Trophoblast cell (in vitro differentiated cells and primary cell): ENCODE data around the gene RNF208.

Source experiments
- DNase-seq, 2 donors: peaks; one replicate each; pipeline ENCODE4 v3.0.0-alpha.2; 2016
- H2AFZ ChIP-seq: 2 replicates; pipeline ENCODE4 v1.6.1; 2013; ENCODE audit warnings: low read length, moderate library complexity, mild to moderate bottlenecking; ENCODE audit not compliant: insufficient read depth, poor library complexity
- H2AK5ac ChIP-seq: 2 replicates; pipeline ENCODE4 v1.6.1; 2013; ENCODE audit warnings: mild to moderate bottlenecking, low read length
- H2BK120ac ChIP-seq: 2 replicates; pipeline ENCODE4 v1.6.1; 2013; ENCODE audit warnings: low read length, mild to moderate bottlenecking, moderate library complexity; ENCODE audit not compliant: insufficient read depth, poor library complexity
- H2BK12ac ChIP-seq: 2 replicates; pipeline ENCODE4 v1.6.1; 2013; ENCODE audit warnings: mild to moderate bottlenecking, low read length, moderate library complexity
- H2BK5ac ChIP-seq: 2 replicates; pipeline ENCODE4 v1.6.1; 2013; ENCODE audit warnings: low read length, low read depth, moderate library complexity, mild to moderate bottlenecking; ENCODE audit not compliant: poor library complexity
- H3K14ac ChIP-seq: 2 replicates; pipeline ENCODE4 v1.6.1; 2013; ENCODE audit warnings: mild to moderate bottlenecking, low read length
- H3K18ac ChIP-seq: 2 replicates; pipeline ENCODE4 v1.6.1; 2013; ENCODE audit warnings: mild to moderate bottlenecking, low read length
- H3K23ac ChIP-seq: 2 replicates; pipeline ENCODE4 v1.6.1; 2013; ENCODE audit warnings: low read length
- H3K27ac ChIP-seq: 2 replicates; pipeline ENCODE4 v1.5.1; 2013; ENCODE audit warnings: low read depth, mild to moderate bottlenecking, inconsistent platforms, low read length, moderate library complexity
- H3K27me3 ChIP-seq: 2 replicates; pipeline ENCODE4 v1.6.1; 2013; ENCODE audit warnings: inconsistent platforms, mild to moderate bottlenecking, low read length, moderate library complexity; ENCODE audit not compliant: insufficient read depth
- H3K36me3 ChIP-seq, 2 experiments: 1 replicate in 1 of 2; 2 replicates in 1 of 2; pipeline ENCODE4 v1.6.1; 2013; ENCODE audit warnings: low read length in 2 of 2, mild to moderate bottlenecking in 2 of 2, moderate library complexity in 1 of 2; ENCODE audit not compliant: insufficient read depth in 2 of 2, control insufficient read depth in 1 of 2
- H3K4ac ChIP-seq: 2 replicates; pipeline ENCODE4 v1.6.1; 2013; ENCODE audit warnings: low read depth, mild to moderate bottlenecking, low read length, moderate library complexity
- H3K4me1 ChIP-seq, 2 experiments: 1 replicate in 1 of 2; 2 replicates in 1 of 2; pipeline ENCODE4 v1.6.1; 2013; ENCODE audit warnings: low read length in 2 of 2, mild to moderate bottlenecking in 2 of 2, moderate library complexity in 1 of 2; ENCODE audit not compliant: insufficient read depth in 2 of 2, control insufficient read depth in 1 of 2
- H3K4me2 ChIP-seq: 2 replicates; pipeline ENCODE4 v1.6.1; 2013; ENCODE audit warnings: inconsistent platforms, mild to moderate bottlenecking, low read length, moderate library complexity
- H3K4me3 ChIP-seq: 2 replicates; pipeline ENCODE4 v1.5.1; 2013; ENCODE audit warnings: mild to moderate bottlenecking, low read depth, low read length, inconsistent platforms
- H3K79me1 ChIP-seq: one replicate; pipeline ENCODE4 v1.6.1; 2013; ENCODE audit warnings: low read length
- H3K79me2 ChIP-seq: 2 replicates; pipeline ENCODE4 v1.6.1; 2013; ENCODE audit warnings: low read length, mild to moderate bottlenecking; ENCODE audit not compliant: control insufficient read depth, insufficient read depth, poor library complexity
- H3K9ac ChIP-seq: 2 replicates; pipeline ENCODE4 v1.6.1; 2013; ENCODE audit warnings: mild to moderate bottlenecking, low read length
- H3K9me3 ChIP-seq: 2 replicates; pipeline ENCODE4 v1.6.1; 2013; ENCODE audit warnings: low read depth, mild to moderate bottlenecking, control low read depth, inconsistent platforms, low read length; ENCODE audit not compliant: insufficient read depth
- H4K12ac ChIP-seq: 2 replicates; pipeline ENCODE4 v1.6.1; 2013; ENCODE audit warnings: low read depth, mild to moderate bottlenecking, low read length, moderate library complexity
- H4K8ac ChIP-seq: 2 replicates; pipeline ENCODE4 v1.6.1; 2013; ENCODE audit warnings: low read depth, mild to moderate bottlenecking, low read length, moderate library complexity
- H4K91ac ChIP-seq: one replicate; pipeline ENCODE4 v1.6.1; 2013; ENCODE audit warnings: low read depth, mild to moderate bottlenecking, low read length, moderate library complexity
- WGBS: extraction: QIAGEN DNeasy Blood & Tissue Kit; methylation state at CpG from one replicate; pipeline ENCODE4 v1.1.7; 2013; ENCODE audit warnings: missing lambda C conversion rate; ENCODE audit not compliant: insufficient read length, insufficient coverage; ENCODE audit errors: extremely low coverage; 5-methylcytosine and 5-hydroxymethylcytosine counted together

The RNF208 gene

GRCh38 chr9:137211532-137211931 lies 10.5 kb downstream of the RNF208 start:
- H3K9me3 ChIP-seq = no peaks in the 10 kb centered on the region
- H3K4me3 ChIP-seq = no peak overlapping the region
- no peak overlapping the region for H2BK12ac ChIP-seq
- no peak overlapping the region for H4K8ac ChIP-seq
- no peak overlapping the region for H3K18ac ChIP-seq
- H3K36me3 ChIP-seq = peaks cover 55 to 68% of the 10 kb centered on the region in 2 experiments
- H2AK5ac ChIP-seq = no peak overlapping the region
- no peak overlapping the region for H2BK5ac ChIP-seq
- H3K9ac ChIP-seq = no peak overlapping the region
- H3K4me1 ChIP-seq = peaks cover under 1 to 2% of the 10 kb centered on the region in 2 experiments
- peaks cover under 1% of the 10 kb centered on the region for H3K79me2 ChIP-seq
- no peak overlapping the region for H2BK120ac ChIP-seq
- H3K27me3 ChIP-seq = no peaks in the 10 kb centered on the region
- H3K23ac ChIP-seq = no peak overlapping the region
- H2AFZ ChIP-seq = no peak overlapping the region
- no peak overlapping the region for H4K12ac ChIP-seq
- H3K4me2 ChIP-seq = no peak overlapping the region
- H3K27ac ChIP-seq = no peak overlapping the region
- no peak overlapping the region for H4K91ac ChIP-seq
- no CpG with 5 or more reads among the region's 13 CpGs for WGBS
- DNase-seq = no peak
- H3K14ac ChIP-seq = no peak overlapping the region
- no peak overlapping the region for H3K4ac ChIP-seq
- H3K79me1 ChIP-seq = no peaks in the 10 kb centered on the region

GRCh38 chr9:137206602-137207001 lies 15.4 kb downstream of the RNF208 start:
- Histone ChIP-seq H3K9me3 (no peaks in the 10 kb centered on the region), H3K4me3 (no peak overlapping the region), H3K27me3 (no peaks in the 10 kb centered on the region), H3K4me1 (peaks cover 13 to 15% of the 10 kb centered on the region in 2 experiments), H2AFZ (no peak overlapping the region), H3K4me2 (peak overlapping the region; percentile 85), H2AK5ac (no peak overlapping the region), H3K79me1 (peaks cover 4% of the 10 kb centered on the region), H3K4ac (peak overlapping the region; percentile 96), H3K14ac (no peak overlapping the region), H2BK120ac (no peak overlapping the region), H2BK5ac (no peak overlapping the region), H3K9ac (no peak overlapping the region), H3K27ac (no peak overlapping the region), H3K79me2 (peaks cover 16% of the 10 kb centered on the region), H3K18ac (no peak overlapping the region), H2BK12ac (no peak overlapping the region), H3K36me3 (peaks cover 12 to 20% of the 10 kb centered on the region in 2 experiments), H4K8ac (peak overlapping the region; percentile 99), H4K91ac (no peak overlapping the region), H4K12ac (no peak overlapping the region), H3K23ac (no peak overlapping the region)
- no peak for DNase-seq
- WGBS = no CpG with 5 or more reads among the region's 7 CpGs

GRCh38 chr9:137205126-137206069 lies 16.6 kb downstream of the RNF208 start, which contains the start of the genes NDOR1 and TMEM203:
Gene NDOR1 (plus strand): TSS chr9:137205700. CDS start chr9:137205778, 78 bp downstream.
Gene TMEM203 (minus strand): TSS chr9:137205648. CDS start chr9:137205414, 234 bp downstream.
- peak within 1 kb of the TSS; percentile 97 for H3K18ac ChIP-seq
- peak within 1 kb of the TSS; percentile 99 for H4K8ac ChIP-seq
- peak within 1 kb of the TSS; percentile 96 for H3K4ac ChIP-seq
- no peaks in the 10 kb centered on the region for H3K27me3 ChIP-seq
- H3K9me3 ChIP-seq = no peaks in the 10 kb centered on the region
- peak within 1 kb of the TSS; percentile 97 for H3K14ac ChIP-seq
- no CpG with 5 or more reads among the region's 98 CpGs for WGBS
- peak within 1 kb of the TSS; percentile 79 for H2BK120ac ChIP-seq
- no peak within 1 kb of the TSS for H2BK12ac ChIP-seq
- H4K91ac ChIP-seq = peak within 1 kb of the TSS; percentile 89
- peak within 1 kb of the TSS; percentile 99 for H3K9ac ChIP-seq
- H3K36me3 ChIP-seq = peaks cover 12 to 16% of the 10 kb centered on the region in 2 experiments
- H2AK5ac ChIP-seq = peak within 1 kb of the TSS; percentile 90
- DNase-seq = peak; percentile 85 to 95
- H3K23ac ChIP-seq = peak within 1 kb of the TSS; percentile 29
- peak within 1 kb of the TSS; percentile 85 for H3K4me2 ChIP-seq
- peaks cover 18% of the 10 kb centered on the region for H3K79me2 ChIP-seq
- H3K79me1 ChIP-seq = peaks cover 7% of the 10 kb centered on the region
- H3K27ac ChIP-seq = peak within 1 kb of the TSS; percentile 39
- H2BK5ac ChIP-seq = peak within 1 kb of the TSS; percentile 65
- H3K4me1 ChIP-seq = peaks cover 16 to 20% of the 10 kb centered on the region in 2 experiments
- peak within 1 kb of the TSS; percentile 96 for H2AFZ ChIP-seq
- H3K4me3 ChIP-seq = peak within 1 kb of the TSS; percentile 98
- peak within 1 kb of the TSS; percentile 98 for H4K12ac ChIP-seq

GRCh38 chr9:137204731-137205125 lies 17.3 kb downstream of the RNF208 start:
- peak overlapping the region; percentile 1 for H3K18ac ChIP-seq
- H3K79me2 ChIP-seq = peaks cover 18% of the 10 kb centered on the region
- H2BK120ac ChIP-seq = no peak overlapping the region
- H3K27me3 ChIP-seq = no peaks in the 10 kb centered on the region
- H3K9me3 ChIP-seq = no peaks in the 10 kb centered on the region
- H3K4ac ChIP-seq = peak overlapping the region; percentile 77
- H4K12ac ChIP-seq = peak overlapping the region; percentile 83
- H3K79me1 ChIP-seq = peaks cover 7% of the 10 kb centered on the region
- no CpG with 5 or more reads among the region's 21 CpGs for WGBS
- H3K4me1 ChIP-seq = peaks cover 16 to 20% of the 10 kb centered on the region in 2 experiments
- H3K23ac ChIP-seq = no peak overlapping the region
- H4K8ac ChIP-seq = peak overlapping the region; percentile 99
- peak overlapping the region; percentile 85 for H3K4me2 ChIP-seq
- H2BK12ac ChIP-seq = no peak overlapping the region
- H2AK5ac ChIP-seq = peak overlapping the region; percentile 77
- H2AFZ ChIP-seq = no peak overlapping the region
- H3K36me3 ChIP-seq = peaks cover 9 to 12% of the 10 kb centered on the region in 2 experiments
- no peak overlapping the region for H3K27ac ChIP-seq
- peak overlapping the region; percentile 79 for H4K91ac ChIP-seq
- H3K4me3 ChIP-seq = peak overlapping the region; percentile 98
- no peak for DNase-seq
- peak overlapping the region; percentile 67 for H3K14ac ChIP-seq
- H2BK5ac ChIP-seq = no peak overlapping the region
- H3K9ac ChIP-seq = peak overlapping the region; percentile 86
